KOPT-K1 (cell line): ENCODE data around the gene CLMP.

ENCODE experiments used
- H3K27ac ChIP-seq: fragments of 200-600 bp; sonication (generic); 2 replicates; pipeline ENCODE4 v1.5.1; 2016; ENCODE audit warnings: antibody characterized with exemption, mild to moderate bottlenecking, low read depth, low read length; ENCODE audit not compliant: poor library complexity, severe bottlenecking
- H3K36me3 ChIP-seq: fragments of 200-600 bp; sonication (generic); 2 replicates; pipeline ENCODE4 v1.5.1; 2017; ENCODE audit warnings: antibody characterized with exemption, mild to moderate bottlenecking, low read length, moderate library complexity; ENCODE audit not compliant: insufficient read depth
- H3K9me3 ChIP-seq: fragments of 200-600 bp; sonication (generic); 2 replicates; pipeline ENCODE4 v1.5.1; 2017; ENCODE audit warnings: antibody characterized with exemption, low read length, mild to moderate bottlenecking; ENCODE audit not compliant: insufficient read depth, poor library complexity, severe bottlenecking

The CLMP gene

DNA sequence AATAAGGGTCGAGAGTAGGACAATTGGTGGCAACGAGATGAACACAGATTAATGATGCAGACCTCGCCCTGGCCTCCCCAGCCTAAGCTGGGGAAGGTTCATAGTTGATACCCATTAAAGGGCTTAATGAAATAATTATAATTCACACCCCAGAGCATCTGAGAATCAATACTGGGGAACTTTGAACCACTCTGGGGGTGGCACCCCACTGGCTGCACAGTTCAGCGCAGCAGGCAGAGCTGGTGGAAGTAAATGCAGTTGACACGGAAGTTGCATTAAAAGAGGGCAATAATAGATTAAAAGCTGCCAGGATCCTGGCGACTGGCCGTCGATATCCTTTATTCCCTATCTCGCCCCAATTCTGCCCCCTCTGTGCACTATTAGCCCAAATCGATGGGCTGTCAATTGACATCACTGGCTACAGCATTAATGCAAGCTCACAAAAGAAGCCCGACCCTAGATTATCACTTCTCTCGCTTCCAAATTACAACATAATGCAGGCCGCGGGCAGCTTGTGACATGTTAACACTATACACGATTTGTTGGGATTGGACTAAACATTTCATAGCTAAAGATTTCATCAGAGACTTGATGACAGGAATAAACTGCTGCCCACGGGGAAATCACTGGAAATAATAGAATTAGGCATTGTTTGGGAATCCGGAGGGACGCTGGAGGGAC, 147.6 kb downstream of the CLMP start:
- no peaks in the 10 kb centered on the region for H3K9me3 ChIP-seq
- no peak overlapping the region for H3K27ac ChIP-seq
- no peaks in the 10 kb centered on the region; the same call in 1 of the 2 replicates for H3K36me3 ChIP-seq

DNA sequence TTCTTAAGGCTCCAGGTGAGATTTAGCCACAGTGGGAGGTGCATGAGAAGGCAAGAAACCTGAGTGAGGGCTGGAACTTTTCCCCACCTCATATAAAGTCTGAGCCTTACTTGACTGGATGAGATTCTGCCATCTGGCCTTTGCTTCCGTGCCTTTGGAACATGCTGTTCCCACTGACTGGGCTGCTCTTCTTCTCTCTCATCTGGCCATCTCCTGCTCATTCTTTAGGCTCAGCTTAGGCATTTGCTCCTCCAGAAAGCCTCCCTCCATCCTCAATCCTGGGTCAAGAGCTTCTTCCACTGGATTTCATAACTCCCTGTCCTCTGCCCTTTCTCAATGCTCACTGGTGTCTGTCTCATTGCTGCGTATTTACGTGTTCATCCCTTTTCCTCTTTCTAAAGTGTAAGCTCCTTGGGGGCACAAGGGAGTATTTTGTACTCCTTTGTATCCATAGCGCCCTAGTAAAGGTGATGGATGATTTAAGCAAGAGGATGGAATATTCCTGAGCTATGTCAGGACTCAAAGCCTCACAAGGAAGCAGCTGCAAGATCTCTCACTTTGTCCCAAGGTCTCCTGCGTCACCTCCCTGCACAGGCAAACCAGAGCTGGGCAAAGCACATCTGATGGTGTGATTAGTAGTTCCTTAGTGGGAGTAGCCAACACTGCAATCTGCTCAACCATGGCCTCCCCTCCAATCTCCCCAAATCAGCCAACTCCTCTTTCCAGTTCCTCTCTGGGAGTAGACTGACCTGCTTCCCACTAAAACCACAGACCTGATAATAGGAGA, 148.4 kb downstream of the CLMP start:
- no peak overlapping the region for H3K27ac ChIP-seq
- no peaks in the 10 kb centered on the region for H3K9me3 ChIP-seq
- H3K36me3 ChIP-seq: no peaks in the 10 kb centered on the region

DNA sequence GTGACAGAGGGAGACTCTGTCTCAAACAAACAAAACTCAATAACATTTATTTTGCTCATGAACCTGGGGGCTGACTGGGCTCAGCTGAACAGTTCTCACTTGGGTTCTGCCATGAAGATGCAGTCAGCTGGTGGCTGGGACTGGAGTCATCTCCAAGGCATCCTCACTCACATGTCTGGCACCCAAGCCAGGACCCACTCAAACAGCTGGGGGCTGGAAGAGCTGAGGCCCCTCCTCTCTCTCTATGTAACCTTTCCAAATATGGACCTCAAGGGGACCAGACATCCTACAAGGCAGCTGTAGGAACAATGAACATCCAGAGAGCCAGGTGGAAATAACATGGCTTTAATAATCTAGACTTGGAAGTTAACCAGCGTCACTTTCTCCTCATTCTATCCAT, 149.9 kb downstream of the CLMP start:
- Histone ChIP-seq H3K27ac (no peak overlapping the region), H3K36me3 (no peaks in the 10 kb centered on the region), H3K9me3 (no peaks in the 10 kb centered on the region)

DNA sequence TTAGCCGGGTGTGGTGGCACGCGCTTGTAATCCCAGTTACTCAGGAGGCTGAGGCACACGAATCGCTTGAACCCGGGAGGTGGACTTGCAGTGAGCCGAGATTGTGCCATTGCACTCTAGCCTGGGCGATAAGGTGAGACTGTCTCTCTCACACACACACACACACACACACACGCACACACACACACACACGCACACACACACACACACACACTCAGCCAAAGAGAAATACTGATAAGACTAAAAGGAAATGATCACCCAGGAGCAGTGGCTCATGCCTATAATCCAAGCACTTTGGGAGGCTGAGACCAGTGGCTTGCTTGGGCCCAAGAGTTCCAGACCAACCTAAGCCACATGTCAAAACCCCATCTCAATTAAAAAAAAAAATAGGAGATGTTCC, 153.9 kb downstream of the CLMP start:
- Histone ChIP-seq H3K27ac (no peak overlapping the region), H3K36me3 (no peaks in the 10 kb centered on the region), H3K9me3 (no peaks in the 10 kb centered on the region)

DNA sequence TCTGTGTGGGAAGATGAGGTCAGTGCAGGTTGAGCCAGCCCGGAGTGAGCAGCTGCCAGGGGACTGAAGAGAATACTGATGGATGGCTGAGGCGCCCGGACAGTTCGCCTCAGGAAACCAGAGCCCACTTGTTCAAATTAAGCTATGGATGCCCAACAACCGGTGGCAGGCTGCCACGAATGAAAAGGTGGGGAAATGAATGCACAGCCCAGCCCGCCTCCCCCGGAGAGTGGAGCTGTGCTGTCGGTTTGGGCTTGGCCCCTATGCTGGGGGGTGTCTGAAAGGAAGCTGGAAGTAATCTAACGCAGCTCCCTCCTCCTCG, 155.0 kb downstream of the CLMP start:
- H3K36me3 ChIP-seq: no peaks in the 10 kb centered on the region
- no peaks in the 10 kb centered on the region for H3K9me3 ChIP-seq
- H3K27ac ChIP-seq: no peak overlapping the region

DNA sequence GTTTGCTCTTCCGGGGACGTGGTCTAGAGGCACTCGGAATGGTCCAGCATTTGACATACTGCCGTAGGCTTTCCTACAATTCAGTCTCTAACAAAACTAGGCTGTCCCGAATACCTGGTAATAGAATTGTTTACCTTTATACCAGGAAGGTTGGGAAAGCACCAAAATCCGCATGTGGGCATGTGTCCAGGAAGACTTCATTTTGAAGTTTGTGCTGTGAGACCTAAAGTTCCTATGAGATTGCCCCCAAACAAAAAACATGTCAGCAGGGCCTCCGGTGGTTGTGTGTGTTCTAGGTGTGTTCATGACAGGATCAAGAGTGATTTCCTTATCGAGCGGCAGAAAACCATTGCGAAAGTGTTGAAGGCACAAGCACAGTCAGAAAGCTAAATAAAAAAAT, 159.2 kb downstream of the CLMP start:
- no peaks in the 10 kb centered on the region for H3K36me3 ChIP-seq
- H3K9me3 ChIP-seq: no peaks in the 10 kb centered on the region
- H3K27ac ChIP-seq: no peak overlapping the region

DNA sequence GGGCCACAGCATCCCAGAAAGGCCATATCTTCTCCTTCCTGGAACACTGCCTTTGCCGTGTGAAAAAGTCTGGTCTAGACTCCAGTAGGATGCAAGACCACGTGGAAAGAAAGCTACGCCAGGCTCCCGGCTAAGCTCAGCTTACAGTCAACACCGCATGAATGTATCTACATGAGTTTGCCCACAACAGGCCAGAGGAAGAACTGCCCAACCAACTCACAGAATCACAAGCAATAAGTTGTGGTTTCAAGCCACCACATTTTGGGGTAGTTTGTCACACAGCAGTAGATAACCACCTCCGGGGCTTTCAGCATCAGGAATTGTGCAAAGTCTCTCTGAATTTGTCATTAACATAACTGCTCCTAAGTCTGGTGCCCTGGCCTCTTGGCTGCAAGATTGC, 160.5 kb downstream of the CLMP start:
- Histone ChIP-seq H3K36me3 (no peaks in the 10 kb centered on the region), H3K27ac (no peak overlapping the region)

DNA sequence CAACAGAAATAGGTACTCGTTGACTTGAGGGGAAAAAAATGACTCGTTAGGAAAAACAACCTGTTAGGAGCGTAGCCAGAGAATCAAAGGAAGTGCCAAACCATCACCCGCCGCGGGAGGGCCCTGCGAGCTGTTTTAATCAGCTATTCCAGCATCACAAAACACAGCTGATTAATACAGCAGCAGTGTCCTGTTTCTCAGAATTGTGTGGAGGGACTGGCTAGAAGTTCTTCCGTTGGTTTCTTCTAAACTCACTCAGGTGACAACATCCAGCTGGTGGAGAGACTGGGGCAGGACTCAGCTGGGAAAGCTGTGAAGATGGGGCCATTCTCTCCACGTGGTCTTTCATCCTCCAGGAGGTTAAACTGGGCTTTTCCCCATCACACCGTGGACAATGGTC, 161.2 kb downstream of the CLMP start:
- no peaks in the 10 kb centered on the region for H3K36me3 ChIP-seq
- H3K27ac ChIP-seq: no peak overlapping the region

More for the DNA sequence above, 160.5 kb downstream of the CLMP start:
- H3K9me3 ChIP-seq: no peaks in the 10 kb centered on the region

DNA sequence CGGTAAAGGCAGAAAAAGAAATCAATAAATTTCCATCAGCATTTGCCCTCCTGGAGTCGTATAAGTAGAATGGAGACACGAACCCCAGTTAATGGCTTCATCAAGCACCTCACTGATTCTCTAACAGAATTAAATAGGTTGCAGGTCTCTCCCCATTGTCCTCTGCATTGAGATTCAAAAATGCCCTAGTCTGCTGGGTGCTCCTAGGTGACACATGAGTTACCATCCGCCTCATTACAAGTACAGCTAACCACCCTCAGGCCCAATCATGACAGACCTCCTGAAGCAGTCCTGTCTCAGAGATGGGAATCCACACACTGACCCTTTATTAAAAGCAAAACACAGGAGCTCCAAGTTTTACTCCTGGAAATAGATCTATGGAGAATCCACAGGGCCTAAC, 164.5 kb downstream of the CLMP start:
- Histone ChIP-seq H3K9me3 (no peaks in the 10 kb centered on the region), H3K36me3 (no peaks in the 10 kb centered on the region), H3K27ac (no peak overlapping the region)

More for the DNA sequence above, 161.2 kb downstream of the CLMP start:
- H3K9me3 ChIP-seq: no peaks in the 10 kb centered on the region

DNA sequence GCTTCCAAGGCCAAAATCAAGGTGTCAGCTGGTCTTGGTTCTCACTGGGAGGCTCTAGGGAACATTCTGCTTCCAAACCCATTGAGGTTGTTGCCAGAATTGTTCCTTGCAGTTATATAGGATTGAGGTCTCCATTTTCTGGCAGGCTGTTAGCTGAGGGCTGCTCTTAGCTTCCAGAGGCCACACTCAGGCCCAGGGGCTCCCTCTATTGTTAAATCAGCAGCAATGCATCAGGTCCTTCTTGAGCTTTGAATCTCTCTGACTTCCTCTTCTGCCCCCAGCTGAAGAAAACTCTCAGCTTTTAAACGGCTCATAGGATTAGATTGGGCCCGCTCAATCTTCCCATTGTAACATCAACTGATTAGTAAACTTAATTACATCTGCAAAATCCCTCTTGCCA, 174.1 kb downstream of the CLMP start:
- Histone ChIP-seq H3K36me3 (no peaks in the 10 kb centered on the region), H3K27ac (no peak overlapping the region), H3K9me3 (no peaks in the 10 kb centered on the region)
